HG03520 (cell line): ENCODE measurements around the gene LAMTOR1.

Experiments
- ATAC-seq: cut with Tn5 transposase; IDR thresholded peaks from one replicate; pipeline ENCODE4 v1.9.1; 2021; ENCODE audit warnings: mild to moderate bottlenecking, moderate library complexity; ENCODE audit not compliant: unreplicated experiment

Gene LAMTOR1

GRCh38 chr11:72120930-72121329 is 17.8 kb upstream of the LAMTOR1 start:
- no peak for ATAC-seq

GRCh38 chr11:72119198-72119597 is 16.1 kb upstream of the LAMTOR1 start:
- ATAC-seq, result no peak

- ATAC-seq, result no peak
These were observed 13.1 kb upstream of the LAMTOR1 start for GRCh38 chr11:72116019-72116755.

GRCh38 chr11:72114570-72114969 is 11.5 kb upstream of the LAMTOR1 start:
- no peak for ATAC-seq

- ATAC-seq, result no peak
These were observed 10.1 kb upstream of the LAMTOR1 start for GRCh38 chr11:72112978-72113808.

GRCh38 chr11:72112143-72112977 is 9.3 kb upstream of the LAMTOR1 start, which contains the start of gene ANAPC15:
Gene ANAPC15 (minus strand): TSS chr11:72112695. CDS start chr11:72111276, 1,419 bp downstream.
- ATAC-seq, result peak; percentile 86

GRCh38 chr11:72111300-72112142 is 8.4 kb upstream of the LAMTOR1 start:
- ATAC-seq, result no peak

GRCh38 chr11:72105888-72106287 is 2.8 kb upstream of the LAMTOR1 start, which contains the start of gene TOMT:
Gene TOMT (plus strand): TSS chr11:72105924. CDS start chr11:72105952, 28 bp downstream.
- ATAC-seq, result no peak

- ATAC-seq, result no peak
These were observed 664 bp upstream of the LAMTOR1 start for GRCh38 chr11:72103754-72104167.

- ATAC-seq, result peak; percentile 2
These were observed 509 bp downstream of the LAMTOR1 start for GRCh38 chr11:72102631-72102945.

- no peak for ATAC-seq
These were observed 935 bp downstream of the LAMTOR1 start for GRCh38 chr11:72102162-72102561.

GRCh38 chr11:72100462-72100861 is 2.6 kb downstream of the LAMTOR1 start:
- ATAC-seq, result no peak

- no peak for ATAC-seq
These were observed 3.1 kb downstream of the LAMTOR1 start for GRCh38 chr11:72100009-72100408.

- no peak for ATAC-seq
These were observed 4.4 kb downstream of the LAMTOR1 start for GRCh38 chr11:72098741-72099140.

GRCh38 chr11:72091292-72091691 is 11.8 kb downstream of the LAMTOR1 start:
- no peak for ATAC-seq

- no peak for ATAC-seq
These were observed 14.9 kb downstream of the LAMTOR1 start for GRCh38 chr11:72088076-72088808.

GRCh38 chr11:72085621-72086351 is 17.3 kb downstream of the LAMTOR1 start:
- no peak for ATAC-seq

GRCh38 chr11:72084965-72085364 is 18.1 kb downstream of the LAMTOR1 start:
- ATAC-seq, result no peak

- ATAC-seq, result no peak
These were observed 19.0 kb downstream of the LAMTOR1 start for GRCh38 chr11:72084076-72084475.
